Activated CD4-positive, alpha-beta T cell treated with anti-CD3 and anti-CD28 coated beads, Interleukin-2, amount 10 ng/mL, durations not matched to agents 7 days and 5 days (primary cell): ENCODE data around the gene AMIGO1. TPM values are rescaled to one million over a fixed set of nuclear protein-coding genes. Genes with fewer than 3 reads are reported as not detected.

Source experiments
- CTCF ChIA-PET: fragments of 350-600 bp; sonication (Branson Sonifier 250); formaldehyde crosslinking; loops from one replicate; lab custom pipeline; 2021; ENCODE audit warnings: antibody characterized with exemption; lab: Charles Lee
- POLR2A ChIA-PET: fragments of 350-600 bp; sonication (Branson Sonifier 250); formaldehyde crosslinking; loops from one replicate; lab custom pipeline; 2021; ENCODE audit warnings: antibody characterized with exemption; lab: Charles Lee
- DNase-seq: peaks from one replicate; pipeline ENCODE4 v3.0.0-alpha.2; 2020
- H3K27ac Mint-ChIP-seq: one replicate; pipeline ENCODE4 v1.8.0; 2021; ENCODE audit warnings: mild to moderate bottlenecking, moderate library complexity, mixed read lengths
- H3K27me3 Mint-ChIP-seq: one replicate; pipeline ENCODE4 v1.8.0; 2021; ENCODE audit warnings: mixed read lengths
- H3K36me3 Mint-ChIP-seq: one replicate; pipeline ENCODE4 v1.8.0; 2021; ENCODE audit warnings: low read depth, mixed read lengths
- H3K4me1 Mint-ChIP-seq: one replicate; pipeline ENCODE4 v1.8.0; 2021; ENCODE audit warnings: mixed read lengths
- H3K4me3 Mint-ChIP-seq: one replicate; pipeline ENCODE4 v1.8.0; 2021; ENCODE audit warnings: mild to moderate bottlenecking, moderate library complexity, mixed read lengths
- H3K9me3 Mint-ChIP-seq: one replicate; pipeline ENCODE4 v1.8.0; 2021; ENCODE audit warnings: mixed read lengths
- total RNA-seq, 2 experiments: library from RNA; stranded (reverse); gene quantifications; one replicate each; pipeline ENCODE4 v1.2.3, GENCODE V29; 2021

The AMIGO1 gene
- total RNA-seq, 2 experiments from 2014 or later = 5.8 to 7.6 TPM

- no peak overlapping the region for H3K4me3 Mint-ChIP-seq
- no peaks in the 10 kb centered on the region for H3K9me3 Mint-ChIP-seq
- peaks cover 27% of the 10 kb centered on the region for H3K36me3 Mint-ChIP-seq
- DNase-seq = no peak
- ChIA-PET POLR2A (no interaction called here), CTCF (interaction anchor here (43.6 kb wide), 1 partner anchor 36 kb away, joined by 1139 read pairs; the partner anchor contains the start of genes AMIGO1 and GPR61)
- H3K4me1 Mint-ChIP-seq = peaks cover 37% of the 10 kb centered on the region
- no peak overlapping the region for H3K27ac Mint-ChIP-seq
- H3K27me3 Mint-ChIP-seq = no peaks in the 10 kb centered on the region
Observed at GRCh38 chr1:109488201-109488600, 21.3 kb downstream of the AMIGO1 start.

GRCh38 chr1:109487261-109487660 lies 22.3 kb downstream of the AMIGO1 start:
- Mint-ChIP-seq H3K27me3 (no peaks in the 10 kb centered on the region), H3K4me1 (peaks cover 44% of the 10 kb centered on the region), H3K36me3 (peaks cover 23% of the 10 kb centered on the region), H3K4me3 (no peak overlapping the region), H3K27ac (no peak overlapping the region), H3K9me3 (no peaks in the 10 kb centered on the region)
- POLR2A ChIA-PET = no interaction called here
- no peak for DNase-seq
- CTCF ChIA-PET = interaction anchor here (43.6 kb wide), 1 partner anchor 37 kb away, joined by 1139 read pairs; the partner anchor contains the start of genes AMIGO1 and GPR61

- Mint-ChIP-seq H3K36me3 (peaks cover 15% of the 10 kb centered on the region), H3K27me3 (peaks cover 7% of the 10 kb centered on the region), H3K4me3 (peak overlapping the region; percentile 89), H3K4me1 (peaks cover 40% of the 10 kb centered on the region), H3K27ac (peak overlapping the region; percentile 94), H3K9me3 (no peaks in the 10 kb centered on the region)
- POLR2A ChIA-PET = no interaction called here
- CTCF ChIA-PET = interaction anchor here (0.5 to 43.6 kb wide), 3 partner anchors 9 to 243 kb away, joined by 4 to 1139 read pairs (median 35); partner anchors contain the start of genes AMIGO1, CYB561D1 and GPR61
- DNase-seq = no peak
Observed at GRCh38 chr1:109485001-109485400, 24.5 kb downstream of the AMIGO1 start.

- ChIA-PET POLR2A (interaction anchor here (1.3 kb wide), 1 partner anchor 8 kb away, joined by 5 read pairs; no protein-coding TSS in a partner anchor), CTCF (interaction anchor here (1.4 to 43.6 kb wide), 3 partner anchors 10 to 40 kb away, joined by 4 to 1139 read pairs (median 35); partner anchors contain the start of genes AMIGO1, CYB561D1 and GPR61)
- DNase-seq = no peak
- Mint-ChIP-seq H3K27ac (peak overlapping the region; percentile 94), H3K36me3 (peaks cover 15% of the 10 kb centered on the region), H3K4me3 (peak overlapping the region; percentile 89), H3K4me1 (peaks cover 40% of the 10 kb centered on the region), H3K9me3 (no peaks in the 10 kb centered on the region), H3K27me3 (peaks cover 11% of the 10 kb centered on the region)
Observed at GRCh38 chr1:109484519-109484975, 25.0 kb downstream of the AMIGO1 start.

GRCh38 chr1:109483672-109484518 lies 25.6 kb downstream of the AMIGO1 start, which contains the start of gene ATXN7L2:
Gene ATXN7L2 (plus strand): TSS chr1:109483905. CDS start chr1:109483954, 49 bp downstream.
- ChIA-PET CTCF (interaction anchor here (0.5 to 43.6 kb wide), 6 partner anchors 7 to 484 kb away, joined by 3 to 1139 read pairs (median 4); partner anchors contain the start of genes AMIGO1, CYB561D1 and GPR61), POLR2A (interaction anchor here (1.3 kb wide), 1 partner anchor 9 kb away, joined by 5 read pairs; no protein-coding TSS in a partner anchor)
- H3K36me3 Mint-ChIP-seq = peaks cover 12% of the 10 kb centered on the region

GRCh38 chr1:109482791-109483671 lies 26.5 kb downstream of the AMIGO1 start:
- peaks cover 18% of the 10 kb centered on the region for H3K27me3 Mint-ChIP-seq
- H3K36me3 Mint-ChIP-seq = peaks cover 9% of the 10 kb centered on the region
- H3K9me3 Mint-ChIP-seq = no peaks in the 10 kb centered on the region
- POLR2A ChIA-PET = interaction anchor here (1.3 kb wide), 1 partner anchor 10 kb away, joined by 5 read pairs; no protein-coding TSS in a partner anchor
- H3K4me3 Mint-ChIP-seq = peak overlapping the region; percentile 89
- DNase-seq = peak; percentile 39
- peak overlapping the region; percentile 94 for H3K27ac Mint-ChIP-seq
- H3K4me1 Mint-ChIP-seq = peaks cover 48% of the 10 kb centered on the region
- CTCF ChIA-PET = interaction anchor here (0.5 to 43.6 kb wide), 7 partner anchors 8 to 483 kb away, joined by 3 to 1139 read pairs (median 4); partner anchors contain the start of genes AMIGO1, CYB561D1 and GPR61

More at GRCh38 chr1:109483672-109484518, 25.6 kb downstream of the AMIGO1 start, which contains the start of gene ATXN7L2:
- DNase-seq = peak; percentile 93
- H3K4me1 Mint-ChIP-seq = peaks cover 42% of the 10 kb centered on the region
- peak within 1 kb of the TSS; percentile 94 for H3K27ac Mint-ChIP-seq
- H3K9me3 Mint-ChIP-seq = no peaks in the 10 kb centered on the region
- peak within 1 kb of the TSS; percentile 89 for H3K4me3 Mint-ChIP-seq
- peaks cover 16% of the 10 kb centered on the region for H3K27me3 Mint-ChIP-seq

GRCh38 chr1:109482242-109482641 lies 27.3 kb downstream of the AMIGO1 start:
- Mint-ChIP-seq H3K27me3 (peaks cover 18% of the 10 kb centered on the region), H3K4me3 (peak overlapping the region; percentile 56), H3K27ac (no peak overlapping the region), H3K4me1 (peaks cover 48% of the 10 kb centered on the region), H3K9me3 (no peaks in the 10 kb centered on the region), H3K36me3 (peaks cover 9% of the 10 kb centered on the region)
- POLR2A ChIA-PET = no interaction called here
- no peak for DNase-seq
- CTCF ChIA-PET = interaction anchor here (1.2 to 43.6 kb wide), 4 partner anchors 9 to 42 kb away, joined by 3 to 1139 read pairs (median 20); partner anchors contain the start of genes AMIGO1, CYB561D1 and GPR61

- no peak overlapping the region for H3K4me3 Mint-ChIP-seq
- H3K36me3 Mint-ChIP-seq = peaks cover 8% of the 10 kb centered on the region
- peaks cover 20% of the 10 kb centered on the region for H3K27me3 Mint-ChIP-seq
- CTCF ChIA-PET = interaction anchor here (1.2 to 43.6 kb wide), 3 partner anchors 12 to 42 kb away, joined by 3 to 1139 read pairs (median 35); partner anchors contain the start of genes AMIGO1, CYB561D1 and GPR61
- POLR2A ChIA-PET = no interaction called here
- no peaks in the 10 kb centered on the region for H3K9me3 Mint-ChIP-seq
- peaks cover 46% of the 10 kb centered on the region for H3K4me1 Mint-ChIP-seq
- no peak overlapping the region for H3K27ac Mint-ChIP-seq
- DNase-seq = no peak
Observed at GRCh38 chr1:109481646-109482045, 27.9 kb downstream of the AMIGO1 start.

GRCh38 chr1:109479901-109480300 lies 29.6 kb downstream of the AMIGO1 start:
- ChIA-PET CTCF (interaction anchor here (1.5 to 43.6 kb wide), 3 partner anchors 11 to 44 kb away, joined by 4 to 1139 read pairs (median 11); partner anchors contain the start of genes AMIGO1, CYB561D1 and GPR61), POLR2A (no interaction called here)
- Mint-ChIP-seq H3K4me3 (no peak overlapping the region), H3K9me3 (no peaks in the 10 kb centered on the region), H3K27ac (no peak overlapping the region), H3K27me3 (peaks cover 25% of the 10 kb centered on the region), H3K36me3 (no peaks in the 10 kb centered on the region), H3K4me1 (peaks cover 33% of the 10 kb centered on the region)
- DNase-seq = no peak

- H3K27me3 Mint-ChIP-seq = peaks cover 30% of the 10 kb centered on the region
- no peak overlapping the region for H3K4me3 Mint-ChIP-seq
- H3K36me3 Mint-ChIP-seq = no peaks in the 10 kb centered on the region
- CTCF ChIA-PET = interaction anchor here (1.5 to 43.6 kb wide), 3 partner anchors 11 to 45 kb away, joined by 4 to 1139 read pairs (median 11); partner anchors contain the start of genes AMIGO1, CYB561D1 and GPR61
- no peak overlapping the region for H3K27ac Mint-ChIP-seq
- peaks cover 27% of the 10 kb centered on the region for H3K4me1 Mint-ChIP-seq
- no peaks in the 10 kb centered on the region for H3K9me3 Mint-ChIP-seq
- no peak for DNase-seq
- POLR2A ChIA-PET = no interaction called here
Observed at GRCh38 chr1:109479311-109479710, 30.2 kb downstream of the AMIGO1 start.

- POLR2A ChIA-PET = no interaction called here
Observed at GRCh38 chr1:109478806-109479205, 30.7 kb downstream of the AMIGO1 start.

More at GRCh38 chr1:109478806-109479205, 30.7 kb downstream of the AMIGO1 start:
- Mint-ChIP-seq H3K4me1 (peaks cover 24% of the 10 kb centered on the region), H3K4me3 (no peak overlapping the region), H3K9me3 (no peaks in the 10 kb centered on the region), H3K27me3 (peaks cover 30% of the 10 kb centered on the region), H3K36me3 (no peaks in the 10 kb centered on the region), H3K27ac (no peak overlapping the region)
- peak; percentile 71 for DNase-seq
- CTCF ChIA-PET = interaction anchor here (1.2 to 43.6 kb wide), 4 partner anchors 9 to 45 kb away, joined by 3 to 1139 read pairs (median 8); partner anchors contain the start of genes AMIGO1, CYB561D1 and GPR61
